B cell (primary cell): ENCODE measurements around the gene C9orf78.

Experiments used
- EZH2 ChIP-seq: IDR thresholded peaks from 2 replicates; pipeline ENCODE4 v1.6.1; 2012; ENCODE audit warnings: borderline replicate concordance, low read depth, mild to moderate bottlenecking, moderate library complexity, low read length; ENCODE audit not compliant: insufficient read depth, poor library complexity, severe bottlenecking
- TF ChIP-seq, protein P1 (sequence below): fragments of 200-600 bp; IDR thresholded peaks from one replicate; pipeline ENCODE4 v1.8.0; 2022; ENCODE audit warnings: antibody characterized with exemption, mild to moderate bottlenecking

- TF ChIP-seq, protein P1, sequence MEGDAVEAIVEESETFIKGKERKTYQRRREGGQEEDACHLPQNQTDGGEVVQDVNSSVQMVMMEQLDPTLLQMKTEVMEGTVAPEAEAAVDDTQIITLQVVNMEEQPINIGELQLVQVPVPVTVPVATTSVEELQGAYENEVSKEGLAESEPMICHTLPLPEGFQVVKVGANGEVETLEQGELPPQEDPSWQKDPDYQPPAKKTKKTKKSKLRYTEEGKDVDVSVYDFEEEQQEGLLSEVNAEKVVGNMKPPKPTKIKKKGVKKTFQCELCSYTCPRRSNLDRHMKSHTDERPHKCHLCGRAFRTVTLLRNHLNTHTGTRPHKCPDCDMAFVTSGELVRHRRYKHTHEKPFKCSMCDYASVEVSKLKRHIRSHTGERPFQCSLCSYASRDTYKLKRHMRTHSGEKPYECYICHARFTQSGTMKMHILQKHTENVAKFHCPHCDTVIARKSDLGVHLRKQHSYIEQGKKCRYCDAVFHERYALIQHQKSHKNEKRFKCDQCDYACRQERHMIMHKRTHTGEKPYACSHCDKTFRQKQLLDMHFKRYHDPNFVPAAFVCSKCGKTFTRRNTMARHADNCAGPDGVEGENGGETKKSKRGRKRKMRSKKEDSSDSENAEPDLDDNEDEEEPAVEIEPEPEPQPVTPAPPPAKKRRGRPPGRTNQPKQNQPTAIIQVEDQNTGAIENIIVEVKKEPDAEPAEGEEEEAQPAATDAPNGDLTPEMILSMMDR = no peak
- no peak for TF ChIP-seq EZH2
Measured at GRCh38 chr9:129806061-129806460, 29.0 kb downstream of the C9orf78 start.
